Trophoblast cell (in vitro differentiated cells and primary cell): ENCODE measurements around the gene ARPC4.

Experiments
- DNase-seq, 2 donors: peaks; one replicate each; pipeline ENCODE4 v3.0.0-alpha.2; 2016
- H2AFZ ChIP-seq: 2 replicates; pipeline ENCODE4 v1.6.1; 2013; ENCODE audit warnings: low read length, moderate library complexity, mild to moderate bottlenecking; ENCODE audit not compliant: insufficient read depth, poor library complexity
- H2AK5ac ChIP-seq: 2 replicates; pipeline ENCODE4 v1.6.1; 2013; ENCODE audit warnings: mild to moderate bottlenecking, low read length
- H2BK120ac ChIP-seq: 2 replicates; pipeline ENCODE4 v1.6.1; 2013; ENCODE audit warnings: low read length, mild to moderate bottlenecking, moderate library complexity; ENCODE audit not compliant: insufficient read depth, poor library complexity
- H2BK12ac ChIP-seq: 2 replicates; pipeline ENCODE4 v1.6.1; 2013; ENCODE audit warnings: mild to moderate bottlenecking, low read length, moderate library complexity
- H2BK5ac ChIP-seq: 2 replicates; pipeline ENCODE4 v1.6.1; 2013; ENCODE audit warnings: low read length, low read depth, moderate library complexity, mild to moderate bottlenecking; ENCODE audit not compliant: poor library complexity
- H3K14ac ChIP-seq: 2 replicates; pipeline ENCODE4 v1.6.1; 2013; ENCODE audit warnings: mild to moderate bottlenecking, low read length
- H3K18ac ChIP-seq: 2 replicates; pipeline ENCODE4 v1.6.1; 2013; ENCODE audit warnings: mild to moderate bottlenecking, low read length
- H3K23ac ChIP-seq: 2 replicates; pipeline ENCODE4 v1.6.1; 2013; ENCODE audit warnings: low read length
- H3K27ac ChIP-seq: 2 replicates; pipeline ENCODE4 v1.5.1; 2013; ENCODE audit warnings: low read depth, mild to moderate bottlenecking, inconsistent platforms, low read length, moderate library complexity
- H3K27me3 ChIP-seq: 2 replicates; pipeline ENCODE4 v1.6.1; 2013; ENCODE audit warnings: inconsistent platforms, mild to moderate bottlenecking, low read length, moderate library complexity; ENCODE audit not compliant: insufficient read depth
- H3K36me3 ChIP-seq, 2 experiments: 1 replicate in 1 of 2; 2 replicates in 1 of 2; pipeline ENCODE4 v1.6.1; 2013; ENCODE audit warnings: low read length in 2 of 2, mild to moderate bottlenecking in 2 of 2, moderate library complexity in 1 of 2; ENCODE audit not compliant: insufficient read depth in 2 of 2, control insufficient read depth in 1 of 2
- H3K4ac ChIP-seq: 2 replicates; pipeline ENCODE4 v1.6.1; 2013; ENCODE audit warnings: low read depth, mild to moderate bottlenecking, low read length, moderate library complexity
- H3K4me1 ChIP-seq, 2 experiments: 1 replicate in 1 of 2; 2 replicates in 1 of 2; pipeline ENCODE4 v1.6.1; 2013; ENCODE audit warnings: low read length in 2 of 2, mild to moderate bottlenecking in 2 of 2, moderate library complexity in 1 of 2; ENCODE audit not compliant: insufficient read depth in 2 of 2, control insufficient read depth in 1 of 2
- H3K4me2 ChIP-seq: 2 replicates; pipeline ENCODE4 v1.6.1; 2013; ENCODE audit warnings: inconsistent platforms, mild to moderate bottlenecking, low read length, moderate library complexity
- H3K4me3 ChIP-seq: 2 replicates; pipeline ENCODE4 v1.5.1; 2013; ENCODE audit warnings: mild to moderate bottlenecking, low read depth, low read length, inconsistent platforms
- H3K79me1 ChIP-seq: one replicate; pipeline ENCODE4 v1.6.1; 2013; ENCODE audit warnings: low read length
- H3K79me2 ChIP-seq: 2 replicates; pipeline ENCODE4 v1.6.1; 2013; ENCODE audit warnings: low read length, mild to moderate bottlenecking; ENCODE audit not compliant: control insufficient read depth, insufficient read depth, poor library complexity
- H3K9ac ChIP-seq: 2 replicates; pipeline ENCODE4 v1.6.1; 2013; ENCODE audit warnings: mild to moderate bottlenecking, low read length
- H3K9me3 ChIP-seq: 2 replicates; pipeline ENCODE4 v1.6.1; 2013; ENCODE audit warnings: low read depth, mild to moderate bottlenecking, control low read depth, inconsistent platforms, low read length; ENCODE audit not compliant: insufficient read depth
- H4K12ac ChIP-seq: 2 replicates; pipeline ENCODE4 v1.6.1; 2013; ENCODE audit warnings: low read depth, mild to moderate bottlenecking, low read length, moderate library complexity
- H4K8ac ChIP-seq: 2 replicates; pipeline ENCODE4 v1.6.1; 2013; ENCODE audit warnings: low read depth, mild to moderate bottlenecking, low read length, moderate library complexity
- H4K91ac ChIP-seq: one replicate; pipeline ENCODE4 v1.6.1; 2013; ENCODE audit warnings: low read depth, mild to moderate bottlenecking, low read length, moderate library complexity
- WGBS: extraction: QIAGEN DNeasy Blood & Tissue Kit; methylation state at CpG from one replicate; pipeline ENCODE4 v1.1.7; 2013; ENCODE audit warnings: missing lambda C conversion rate; ENCODE audit not compliant: insufficient read length, insufficient coverage; ENCODE audit errors: extremely low coverage; 5-methylcytosine and 5-hydroxymethylcytosine counted together

Gene ARPC4

GRCh38 chr3:9780910-9781309, 12.0 kb upstream of the ARPC4 start:
- Histone ChIP-seq H3K27ac (no peak overlapping the region), H2AFZ (no peak overlapping the region), H2AK5ac (no peak overlapping the region), H3K23ac (no peak overlapping the region), H3K9me3 (no peaks in the 10 kb centered on the region), H3K9ac (no peak overlapping the region), H3K14ac (no peak overlapping the region), H3K27me3 (no peaks in the 10 kb centered on the region), H3K4me1 (no peaks in the 10 kb centered on the region), H3K4ac (no peak overlapping the region), H4K12ac (no peak overlapping the region), H3K4me2 (no peak overlapping the region), H3K79me1 (no peaks in the 10 kb centered on the region), H4K8ac (no peak overlapping the region), H3K18ac (no peak overlapping the region), H3K36me3 (peaks cover 28 to 41% of the 10 kb centered on the region in 2 experiments), H2BK5ac (no peak overlapping the region), H2BK120ac (no peak overlapping the region), H2BK12ac (no peak overlapping the region), H3K79me2 (no peaks in the 10 kb centered on the region), H4K91ac (no peak overlapping the region), H3K4me3 (no peak overlapping the region)
- no peak for DNase-seq
- no CpG with 5 or more reads among the region's 4 CpGs for WGBS

- Histone ChIP-seq H3K4me1 (no peaks in the 10 kb centered on the region), H2AFZ (no peak overlapping the region), H4K8ac (no peak overlapping the region), H3K4me2 (no peak overlapping the region), H3K14ac (no peak overlapping the region), H2BK120ac (no peak overlapping the region), H3K23ac (no peak overlapping the region), H2BK5ac (no peak overlapping the region), H4K91ac (no peak overlapping the region), H3K18ac (no peak overlapping the region), H3K4me3 (no peak overlapping the region), H3K4ac (no peak overlapping the region), H2BK12ac (no peak overlapping the region), H3K36me3 (peaks cover 30 to 46% of the 10 kb centered on the region in 2 experiments), H3K9me3 (no peaks in the 10 kb centered on the region), H2AK5ac (no peak overlapping the region), H3K27ac (no peak overlapping the region), H3K79me2 (no peaks in the 10 kb centered on the region), H3K27me3 (no peaks in the 10 kb centered on the region), H3K79me1 (no peaks in the 10 kb centered on the region), H4K12ac (no peak overlapping the region), H3K9ac (no peak overlapping the region)
- no peak for DNase-seq
- no CpG with 5 or more reads among the region's 1 CpG for WGBS
Measured at GRCh38 chr3:9781551-9781950, 11.3 kb upstream of the ARPC4 start.

- H3K23ac ChIP-seq = no peak overlapping the region
- H3K27ac ChIP-seq = no peak overlapping the region
- peaks cover 34 to 49% of the 10 kb centered on the region in 2 experiments for H3K36me3 ChIP-seq
- H4K8ac ChIP-seq = no peak overlapping the region
- no peak overlapping the region for H3K14ac ChIP-seq
- H2AK5ac ChIP-seq = no peak overlapping the region
- WGBS = no CpG with 5 or more reads among the region's 3 CpGs
- no peak overlapping the region for H2BK120ac ChIP-seq
- H2AFZ ChIP-seq = no peak overlapping the region
- no peak overlapping the region for H3K4me3 ChIP-seq
- H2BK5ac ChIP-seq = no peak overlapping the region
- no peak overlapping the region for H3K18ac ChIP-seq
- no peak overlapping the region for H4K12ac ChIP-seq
- no peak overlapping the region for H3K4me2 ChIP-seq
- H3K79me2 ChIP-seq = no peaks in the 10 kb centered on the region
- no peaks in the 10 kb centered on the region for H3K79me1 ChIP-seq
- H3K9ac ChIP-seq = no peak overlapping the region
- no peaks in the 10 kb centered on the region for H3K27me3 ChIP-seq
- H3K4me1 ChIP-seq = no peaks in the 10 kb centered on the region
- no peak overlapping the region for H2BK12ac ChIP-seq
- DNase-seq = no peak
- no peak overlapping the region for H4K91ac ChIP-seq
- no peaks in the 10 kb centered on the region for H3K9me3 ChIP-seq
- H3K4ac ChIP-seq = no peak overlapping the region
Measured at GRCh38 chr3:9781978-9782603, 10.8 kb upstream of the ARPC4 start.

GRCh38 chr3:9782770-9783169, 10.1 kb upstream of the ARPC4 start:
- WGBS = no CpG with 5 or more reads among the region's 3 CpGs
- Histone ChIP-seq H3K4me3 (no peak overlapping the region), H3K36me3 (peaks cover 36 to 52% of the 10 kb centered on the region in 2 experiments), H3K18ac (no peak overlapping the region), H3K79me2 (no peaks in the 10 kb centered on the region), H3K9me3 (no peaks in the 10 kb centered on the region), H4K91ac (no peak overlapping the region), H2BK5ac (no peak overlapping the region), H4K8ac (no peak overlapping the region), H3K14ac (no peak overlapping the region), H3K9ac (no peak overlapping the region), H2BK120ac (no peak overlapping the region), H3K4ac (no peak overlapping the region), H3K79me1 (no peaks in the 10 kb centered on the region), H3K27me3 (no peaks in the 10 kb centered on the region), H2BK12ac (no peak overlapping the region), H2AK5ac (no peak overlapping the region), H3K27ac (no peak overlapping the region), H3K4me2 (no peak overlapping the region), H3K4me1 (no peaks in the 10 kb centered on the region), H2AFZ (no peak overlapping the region), H3K23ac (no peak overlapping the region), H4K12ac (no peak overlapping the region)
- no peak for DNase-seq
